ENCODE measurements around the gene SPCS2.

The SPCS2 gene

DNA sequence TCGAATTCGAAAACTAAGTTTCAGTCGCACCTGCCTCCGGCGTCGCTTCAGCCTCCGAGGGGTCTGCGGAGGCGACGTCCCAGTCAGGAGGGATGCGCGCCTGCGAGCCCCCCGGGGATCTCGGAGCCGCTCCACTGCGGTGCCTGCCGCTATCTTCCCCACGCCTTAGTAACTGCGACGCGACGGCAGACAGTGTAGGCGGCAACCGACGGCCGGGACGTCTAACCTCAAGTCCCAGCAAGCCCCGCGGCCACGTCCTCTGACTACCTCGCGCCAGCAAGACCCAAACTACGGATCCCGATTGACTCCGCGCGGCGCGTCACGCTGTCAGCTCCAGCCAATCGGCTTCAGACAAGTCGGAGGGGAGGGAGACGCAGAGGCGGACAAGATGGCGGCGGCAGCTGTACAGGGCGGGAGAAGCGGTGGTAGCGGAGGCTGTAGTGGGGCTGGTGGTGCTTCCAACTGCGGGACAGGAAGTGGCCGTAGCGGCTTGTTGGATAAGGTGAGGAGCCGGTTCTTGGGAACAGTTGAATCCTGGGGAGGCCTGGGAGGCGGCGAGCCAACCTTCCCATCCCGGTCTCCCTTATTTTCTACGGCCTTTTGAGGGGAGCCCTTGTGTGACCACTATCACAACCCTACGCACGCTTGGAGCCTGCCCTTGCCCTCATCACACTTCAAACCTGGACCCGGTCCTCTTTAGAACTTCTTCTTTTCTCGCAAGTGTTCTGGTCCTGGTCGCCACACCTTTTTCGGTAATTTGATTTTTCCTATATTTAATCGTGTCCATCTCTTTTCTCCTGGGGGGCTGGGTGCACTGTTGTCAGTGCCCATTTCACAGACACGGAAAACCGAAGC, at the start of gene SPCS2, which contains the start of gene XRRA1:
Gene SPCS2 (plus strand): TSS at position 369 of the 855 bp plus-strand sequence. CDS start 20 bp downstream, at position 389.
Gene XRRA1 (minus strand): TSS at position 194 of the 855 bp plus-strand sequence. CDS start 8,213 bp downstream, outside the sequence.
- peak; percentile 99 for DNase-seq

DNA sequence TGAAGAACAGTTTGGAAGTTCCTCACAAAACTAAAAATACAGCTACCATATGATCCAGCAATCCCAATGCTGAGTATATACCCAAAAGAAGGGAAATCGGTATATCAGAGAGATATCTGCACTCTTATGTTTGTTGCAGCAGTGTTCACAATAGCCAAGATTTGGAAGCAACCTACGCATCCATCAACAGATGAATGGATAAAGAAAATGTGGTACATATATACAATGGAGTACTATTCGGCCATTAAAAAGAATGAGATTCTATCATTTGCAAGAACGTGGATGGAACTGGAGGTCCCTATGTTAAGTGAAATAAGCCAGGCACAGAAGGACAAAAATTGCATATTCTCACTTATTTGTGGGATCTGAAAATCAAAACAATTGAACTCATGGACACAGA, 46.7 kb upstream of the SPCS2 start:
- DNase-seq: no peak

DNA sequence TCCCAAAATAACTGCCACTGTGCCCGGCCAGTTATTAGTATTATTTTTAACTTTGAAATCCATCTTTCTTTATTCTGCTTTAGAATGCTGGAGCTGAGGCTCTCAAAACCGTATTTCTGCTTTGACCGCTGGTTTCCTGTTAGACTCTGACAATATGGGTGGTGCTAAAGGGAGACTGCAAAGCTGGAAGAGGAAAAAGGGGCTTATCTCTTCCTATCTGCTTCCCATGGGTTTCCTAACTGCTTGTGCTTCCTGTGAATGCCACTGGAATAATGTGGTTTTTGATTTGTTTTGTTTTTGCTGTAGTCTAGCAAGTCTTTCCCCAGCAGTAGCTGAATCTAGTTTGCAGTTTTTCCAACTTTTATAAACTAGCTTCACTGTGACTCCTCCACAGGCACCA, 43.7 kb upstream of the SPCS2 start:
- DNase-seq: no peak

DNA sequence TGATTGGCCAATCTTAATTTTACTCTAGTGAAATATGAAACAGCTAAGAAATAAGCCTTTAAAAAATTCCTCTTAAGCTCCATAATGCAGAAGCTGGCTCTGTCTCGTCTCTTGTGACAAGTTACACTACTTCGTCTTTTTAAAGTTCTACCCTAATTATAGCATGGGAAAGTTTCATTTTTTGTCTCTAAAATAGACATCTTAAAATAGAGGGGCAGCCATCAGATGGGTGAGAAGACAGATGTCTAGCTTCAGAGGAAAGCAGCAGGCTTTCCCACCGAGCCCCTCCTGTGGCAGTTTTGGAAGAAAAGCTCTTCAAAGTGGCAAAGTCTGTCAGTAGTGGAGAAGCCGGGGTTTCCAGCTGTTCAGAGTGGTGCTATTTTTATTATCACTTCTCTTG, 39.7 kb upstream of the SPCS2 start:
- no peak for DNase-seq

DNA sequence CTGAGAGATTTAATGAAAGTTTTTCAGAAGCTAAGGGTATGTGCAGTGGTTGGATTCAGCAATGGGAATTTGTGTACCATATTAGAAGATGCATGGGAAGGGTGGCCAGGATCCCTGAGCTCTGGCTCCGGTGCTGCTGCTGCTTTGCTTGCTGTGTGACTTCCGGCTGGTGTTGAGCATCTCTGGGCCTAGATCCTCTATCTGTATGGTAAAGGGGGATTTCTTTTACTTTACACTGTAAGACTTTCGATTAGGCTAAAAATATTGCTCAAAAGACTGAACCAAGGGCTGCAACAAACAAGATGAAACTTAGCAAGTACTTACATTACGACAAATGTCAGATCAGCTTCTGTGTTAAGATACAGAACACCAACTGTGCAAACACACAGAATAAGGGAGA, 39.3 kb upstream of the SPCS2 start:
- DNase-seq: no peak

DNA sequence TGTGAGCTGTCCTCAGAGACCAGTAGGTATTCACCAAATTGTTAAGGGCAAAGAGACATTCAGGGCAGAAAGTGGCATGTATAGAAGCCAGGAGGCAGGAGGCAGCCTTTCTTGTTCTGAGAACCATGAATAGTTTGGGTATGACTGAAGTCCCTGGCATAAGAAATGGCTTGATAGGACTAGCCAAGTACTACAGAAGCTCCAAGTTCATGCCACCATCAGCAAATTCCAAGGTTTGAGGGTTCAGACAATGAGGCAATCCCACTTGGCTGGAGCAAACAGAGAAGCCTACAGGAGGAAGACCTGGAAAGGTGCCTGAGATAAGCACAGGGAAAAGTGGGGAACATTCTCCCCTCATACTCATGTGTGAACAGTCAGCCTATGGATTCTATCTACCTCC, 25.9 kb upstream of the SPCS2 start:
- no peak for DNase-seq

DNA sequence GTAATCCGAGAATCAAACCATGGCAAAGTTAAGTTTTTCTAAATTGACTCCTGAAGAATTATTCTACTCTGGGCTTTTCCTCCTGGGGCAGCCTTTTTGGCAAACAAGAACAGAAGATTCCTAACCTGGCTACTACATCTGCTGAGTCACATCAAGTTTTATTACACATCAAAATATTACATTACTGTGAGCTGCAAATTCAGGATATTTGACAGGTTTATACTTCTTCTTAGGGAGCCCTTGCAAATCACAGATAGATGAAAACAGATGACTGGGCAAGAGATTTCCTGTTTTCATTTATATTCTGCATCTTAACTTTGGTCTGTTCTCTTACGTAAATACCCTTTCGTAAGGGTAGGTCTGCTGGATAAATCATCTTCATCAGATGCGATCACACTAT, 23.8 kb upstream of the SPCS2 start:
- DNase-seq: no peak

DNA sequence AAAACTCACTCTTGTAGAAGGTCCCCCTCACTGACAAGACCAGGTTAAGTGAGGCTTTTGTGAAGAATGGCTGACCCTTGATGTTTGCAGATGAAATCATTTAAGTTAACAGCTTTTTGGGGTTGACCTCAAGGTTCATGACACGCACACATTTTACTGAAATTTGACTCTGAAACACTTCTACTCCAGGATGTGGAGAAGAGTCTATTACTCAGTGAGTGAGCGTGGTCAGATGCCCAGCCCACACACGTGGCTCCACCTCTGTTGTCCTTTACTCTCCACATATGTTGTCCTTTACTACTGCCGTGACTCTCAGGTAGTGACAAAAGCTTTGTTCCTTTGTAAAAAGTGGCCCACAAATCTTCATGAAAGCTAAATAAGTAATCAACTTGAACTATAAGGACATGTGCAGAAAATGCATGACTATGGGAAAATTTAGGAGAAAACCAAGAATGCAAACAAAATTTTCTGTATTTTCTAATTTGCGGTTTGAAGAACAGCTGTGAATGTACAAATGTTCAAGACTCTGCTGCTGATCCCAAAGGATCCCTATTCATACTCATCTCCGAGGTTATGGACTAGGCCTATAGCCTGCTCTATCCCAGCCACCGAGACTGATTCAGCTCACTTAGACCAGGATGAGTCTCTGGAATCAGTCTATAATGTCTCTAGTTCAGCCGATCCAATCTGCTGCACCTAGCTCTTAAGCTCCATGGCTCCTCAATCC, 22.6 kb upstream of the SPCS2 start:
- no peak for DNase-seq

DNA sequence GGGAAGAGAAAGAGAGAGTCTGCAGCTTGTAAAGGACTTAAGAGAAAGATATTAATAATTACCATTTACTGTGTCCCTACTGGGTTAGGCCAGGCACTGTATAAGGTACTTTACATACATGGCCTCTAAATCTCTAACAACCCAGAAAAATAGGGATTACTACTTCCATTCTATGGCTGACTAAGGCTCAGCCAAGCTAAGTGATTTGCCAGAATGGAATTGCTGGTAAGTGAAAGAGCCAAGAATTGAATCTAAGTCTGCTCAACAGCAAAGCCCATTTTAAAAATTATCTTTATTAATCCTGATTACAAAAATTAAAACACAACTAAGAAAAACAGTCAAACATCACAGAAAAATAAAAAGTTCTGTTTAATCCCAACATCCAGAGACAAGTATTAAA, 21.6 kb upstream of the SPCS2 start:
- DNase-seq: no peak

DNA sequence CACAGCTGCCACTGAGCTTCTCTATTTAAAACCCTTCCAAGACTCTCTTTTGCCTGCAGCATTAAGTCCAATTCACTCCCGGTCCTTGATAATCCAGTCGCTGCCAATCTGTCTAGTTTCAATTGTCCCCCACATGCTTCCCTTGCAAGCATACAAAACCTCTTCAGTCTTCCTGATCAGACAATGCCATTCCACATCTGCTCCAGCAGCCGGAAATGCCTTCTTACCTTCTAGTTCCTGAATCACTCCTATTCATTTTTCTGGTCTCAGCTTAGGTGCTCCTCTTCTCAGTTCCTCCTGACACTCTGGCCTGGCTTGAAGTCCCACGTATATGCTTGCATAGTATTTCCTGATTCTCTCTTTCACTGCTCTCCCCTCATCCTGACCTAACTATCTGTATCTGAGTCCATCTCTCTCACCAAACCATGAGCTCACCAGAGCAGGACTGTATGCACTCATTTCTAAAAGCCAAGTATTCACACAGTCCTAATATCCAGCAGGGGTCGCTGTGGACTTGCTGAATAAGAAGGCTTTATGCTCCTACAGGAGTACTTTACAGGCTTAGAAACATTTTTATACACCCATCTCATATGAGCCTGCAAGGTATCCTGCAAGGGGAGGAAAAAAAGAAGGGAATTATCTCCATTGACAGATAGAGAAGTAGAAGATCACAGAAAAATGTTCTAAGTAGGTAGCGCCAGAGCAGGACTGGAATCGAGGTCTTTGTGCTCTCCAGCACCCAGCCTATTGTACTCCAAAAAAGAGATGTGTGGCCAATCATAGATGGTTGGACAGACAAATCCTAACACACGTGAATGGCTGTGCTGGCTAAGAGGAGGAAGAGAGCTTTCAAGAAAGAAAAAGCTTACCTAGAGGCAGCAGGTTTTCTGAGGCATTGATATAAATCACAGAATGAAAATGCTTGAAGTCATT, 19.4 kb upstream of the SPCS2 start:
- peak; percentile 85 for DNase-seq

DNA sequence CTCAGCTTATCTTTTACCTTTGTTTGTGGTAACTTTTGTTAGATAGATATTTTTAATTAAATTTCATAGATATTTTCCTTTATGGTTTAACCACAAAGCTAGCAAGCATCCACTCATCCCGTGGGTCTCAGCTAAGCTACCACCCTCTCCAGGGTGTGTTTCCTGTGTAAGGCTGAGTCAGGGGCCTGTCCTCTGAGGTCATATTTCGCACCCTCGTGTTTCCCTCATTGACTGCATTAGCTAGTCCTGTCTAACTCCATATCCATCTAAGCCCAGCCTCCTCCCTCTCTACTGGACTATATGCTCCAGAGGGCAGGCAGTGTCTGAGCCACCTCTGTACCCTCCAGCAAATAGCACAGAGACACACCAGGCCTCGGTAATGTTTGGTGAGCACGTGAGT, 16.9 kb upstream of the SPCS2 start:
- DNase-seq: no peak

DNA sequence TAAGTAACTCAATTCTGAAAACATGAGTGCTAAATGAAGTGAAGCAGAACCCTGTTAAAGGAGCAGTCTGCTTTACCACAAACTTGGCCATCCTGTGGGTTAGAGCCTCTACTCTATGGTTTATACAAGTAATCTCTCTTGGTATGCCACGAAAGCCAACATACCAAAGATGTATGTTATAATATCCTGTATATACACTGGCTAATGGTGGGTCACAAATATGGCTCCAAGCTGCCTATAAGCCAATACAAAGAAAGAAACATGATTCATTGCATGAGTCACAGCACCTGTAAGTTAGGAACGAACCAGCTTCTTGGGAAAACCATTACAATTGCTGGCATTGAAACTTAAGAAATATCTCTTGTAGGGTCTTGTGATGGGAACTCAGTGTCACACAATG, 16.3 kb upstream of the SPCS2 start:
- DNase-seq: no peak

DNA sequence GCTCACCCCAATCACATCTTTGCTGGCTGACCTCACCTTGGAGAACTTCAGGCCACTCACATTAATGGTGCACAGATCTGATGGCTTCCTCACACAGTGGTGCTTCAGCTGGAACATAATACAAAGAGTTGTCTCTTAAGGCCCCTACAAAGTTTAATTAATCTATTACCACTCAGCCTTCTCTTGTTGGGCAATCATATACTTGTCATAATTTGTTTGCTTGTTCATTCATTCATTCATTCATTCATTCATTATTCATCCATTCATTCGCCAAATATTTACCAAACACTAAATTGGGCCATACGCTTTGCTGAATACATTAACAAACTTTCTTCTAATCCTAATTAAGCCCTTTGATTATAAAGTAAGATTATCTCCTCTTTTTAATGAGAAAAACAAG, 15.3 kb upstream of the SPCS2 start:
- no peak for DNase-seq

DNA sequence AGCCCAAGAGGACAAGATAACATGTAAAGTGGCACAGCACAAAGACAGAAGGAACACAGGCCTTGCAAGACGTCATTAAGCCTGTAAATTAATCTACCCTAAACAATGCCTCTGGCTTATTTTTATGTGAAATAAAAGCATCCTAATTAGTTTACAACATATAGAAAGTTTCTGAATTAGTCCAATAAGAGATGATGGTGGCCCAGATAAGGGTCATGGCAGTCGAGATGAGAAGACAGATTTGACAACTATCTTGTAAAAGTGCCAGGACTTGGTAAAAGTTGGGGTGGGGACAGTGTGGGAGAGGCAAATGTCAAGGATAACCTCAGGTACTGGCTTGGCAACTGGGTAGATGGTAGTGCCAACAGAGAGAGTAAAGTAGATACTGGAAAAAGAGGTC, 13.8 kb upstream of the SPCS2 start:
- DNase-seq: no peak

DNA sequence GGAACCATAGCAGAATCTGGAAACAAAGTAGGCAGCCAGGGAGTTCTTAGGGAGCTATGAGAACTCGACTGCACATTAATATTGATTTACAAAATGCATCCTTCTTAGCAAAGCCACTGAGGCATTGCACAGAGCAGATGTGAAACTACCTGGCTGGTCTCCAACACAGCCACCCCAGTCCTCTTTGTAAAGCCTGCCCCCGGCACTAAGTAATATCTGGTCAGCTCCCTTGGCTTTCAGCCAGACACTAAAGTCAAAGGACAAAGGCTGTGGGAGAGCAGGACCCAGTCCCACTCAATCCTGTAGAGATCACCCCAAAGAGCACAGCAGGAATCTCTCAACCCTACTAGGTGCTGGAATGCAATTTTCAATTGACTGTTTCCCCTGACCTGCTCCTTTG, 13.0 kb upstream of the SPCS2 start:
- peak; percentile 18 for DNase-seq

DNA sequence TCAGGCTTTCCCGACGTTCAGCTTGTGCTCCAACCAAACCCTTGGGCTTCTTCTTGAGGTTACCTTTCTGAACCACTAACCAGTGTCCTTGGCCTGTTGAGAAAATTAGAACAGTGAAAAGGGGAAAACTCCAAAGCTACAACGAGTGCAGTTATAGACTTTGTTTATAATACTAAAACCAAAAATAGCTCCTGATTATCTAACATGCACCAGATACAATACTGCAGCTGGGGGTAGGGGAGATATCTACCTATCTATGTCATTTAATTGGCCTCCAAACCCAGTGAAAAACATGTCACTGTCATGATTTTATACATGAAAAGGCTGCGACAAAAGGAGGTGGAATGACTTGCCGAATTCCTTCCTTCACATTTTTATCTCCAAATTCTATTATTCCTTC, 12.1 kb upstream of the SPCS2 start:
- no peak for DNase-seq

DNA sequence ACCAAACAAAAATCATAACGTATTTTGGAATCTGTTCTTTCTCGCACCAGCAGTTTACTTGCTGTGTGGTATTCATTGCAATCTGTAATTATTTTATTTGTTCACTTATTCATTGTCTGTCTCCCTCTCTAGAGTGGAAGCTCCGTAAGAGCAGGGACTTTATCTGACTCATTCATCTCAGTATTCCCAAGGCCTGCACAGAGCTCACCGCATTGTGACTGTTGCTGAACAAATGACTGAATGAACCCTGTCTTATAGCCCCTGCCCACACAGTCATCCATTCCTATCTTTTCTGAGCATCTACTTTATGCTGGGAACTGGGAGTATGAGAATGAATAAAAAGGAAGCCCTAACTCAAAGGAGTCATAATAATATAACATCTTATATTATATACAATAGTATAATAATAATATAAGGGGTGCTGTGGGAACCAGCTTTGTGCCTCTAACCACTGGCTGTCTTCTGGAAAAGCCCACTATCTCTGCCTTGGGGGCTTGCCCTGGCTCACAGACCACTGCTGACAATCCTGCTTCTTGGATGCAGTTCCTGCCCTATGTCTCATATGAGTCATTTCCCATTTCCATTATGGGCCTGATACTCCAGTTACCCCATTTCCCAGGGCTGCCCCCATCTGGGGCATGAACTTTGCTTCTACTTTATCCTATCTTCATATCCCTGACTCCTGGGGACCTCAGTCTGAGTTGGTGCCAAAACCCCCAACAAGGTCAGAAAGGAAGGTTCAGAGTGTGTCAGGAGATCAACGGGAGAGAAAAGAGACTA, 11.2 kb upstream of the SPCS2 start:
- DNase-seq: no peak

DNA sequence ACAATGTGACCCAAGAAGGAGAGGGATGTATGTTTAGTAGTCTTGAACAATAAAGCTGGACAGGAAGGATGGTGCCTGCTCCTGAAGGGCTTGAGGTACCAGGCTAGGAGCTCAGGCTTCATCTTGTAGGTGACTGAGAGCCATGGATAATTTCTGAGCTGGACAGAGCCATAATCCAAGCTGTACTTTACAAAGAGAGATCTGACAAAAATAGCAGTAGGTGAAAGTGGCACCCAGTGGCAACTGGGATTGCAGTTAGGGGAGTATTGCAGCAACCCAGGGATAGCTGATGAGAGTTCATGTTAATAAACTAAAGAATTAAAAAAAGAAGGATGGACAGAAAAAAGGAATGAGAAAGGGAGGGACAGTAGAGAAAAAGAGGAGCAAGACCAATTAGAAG, 7.6 kb upstream of the SPCS2 start:
- no peak for DNase-seq

DNA sequence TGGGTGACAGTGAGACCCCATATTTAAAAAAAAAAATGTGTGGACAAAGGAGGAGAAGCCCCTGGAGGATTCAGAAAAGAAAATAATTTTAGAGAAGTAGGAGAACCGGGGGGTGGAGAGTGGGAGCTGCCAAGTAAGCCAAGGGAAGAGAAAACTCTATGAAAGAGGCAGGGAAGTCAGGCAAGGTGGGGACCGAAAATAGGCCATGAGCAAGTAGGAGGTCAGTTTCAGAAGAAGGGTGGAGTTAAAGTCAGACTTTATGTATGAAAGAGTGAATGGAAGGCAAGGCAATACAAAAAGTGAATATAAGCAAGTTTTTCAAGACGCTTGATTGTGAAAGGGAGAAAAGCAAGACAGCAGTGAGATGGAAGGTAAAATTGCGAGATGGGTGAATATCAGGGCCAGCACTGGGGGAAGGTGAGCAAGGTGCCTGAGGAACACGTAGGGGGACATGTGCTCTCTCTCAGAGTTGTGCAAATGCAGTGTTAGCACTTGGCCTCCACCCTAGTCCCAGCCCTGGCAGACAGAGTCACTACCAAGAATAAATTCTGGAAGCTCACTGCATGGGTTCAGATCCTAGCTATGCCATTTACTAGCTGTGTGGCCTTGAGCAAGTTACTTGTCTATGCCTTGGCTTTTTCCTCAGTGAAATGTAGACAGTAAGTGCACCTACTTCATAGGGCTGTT, 6.8 kb upstream of the SPCS2 start:
- DNase-seq: no peak

DNA sequence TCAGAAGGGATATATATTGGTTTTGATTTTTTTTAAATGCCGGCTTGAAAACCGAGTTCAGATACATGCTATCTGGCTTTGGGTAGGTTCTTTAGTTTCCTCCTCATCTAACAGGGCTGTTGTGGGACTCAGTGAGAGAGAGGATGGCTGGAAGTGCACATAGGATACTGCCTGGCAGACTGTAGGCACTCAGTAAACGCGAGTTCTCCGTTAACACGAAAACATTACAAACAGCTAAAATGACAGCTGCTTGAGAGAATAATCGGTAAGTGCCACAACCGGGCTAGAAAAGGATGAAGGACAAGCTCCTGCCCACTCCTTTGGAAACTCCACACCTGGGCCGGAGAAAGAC, 544 bp upstream of the SPCS2 start:
- DNase-seq: peak; percentile 53

DNA sequence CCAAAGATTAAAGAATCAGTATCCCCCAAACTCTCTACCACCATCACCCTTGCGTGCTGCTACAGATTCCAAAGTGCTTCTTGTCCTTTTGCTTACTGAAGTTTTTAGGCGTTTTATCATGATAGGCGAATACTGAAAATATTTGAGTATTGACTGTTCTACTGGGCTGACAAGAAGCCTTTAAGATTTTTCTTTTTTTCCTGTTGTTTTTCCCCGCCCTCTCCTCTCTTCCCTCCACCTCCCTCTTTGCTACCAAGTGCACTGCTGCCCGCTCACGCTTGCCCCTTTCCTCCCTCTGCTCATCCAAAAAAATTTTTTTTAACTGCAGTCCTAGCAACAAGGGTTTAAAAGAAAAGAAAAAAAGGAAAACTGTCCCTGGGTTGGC, 679 bp downstream of the SPCS2 start:
- no peak for DNase-seq

Data from NCI-H1105 treated with DMSO at 0.1 percent for 48 hours (cell line).